A673 (cell line): Measurements from ENCODE around the gene PTPRR. TPM values are rescaled to one million over a fixed set of nuclear protein-coding genes. Genes with fewer than 3 reads are reported as not detected.

Source experiments
- BruUV-seq: library from RNA; stranded (reverse); fragments of 400-500 nt; replicated peaks from 2 replicates; lab custom pipeline; 2021; lab: Mats Ljungman, UMichigan
- CTCF ChIA-PET: fragments of 300-600 bp; sonication (Branson Sonifier 250); formaldehyde crosslinking; loops from one replicate; lab custom pipeline; 2022; ENCODE audit warnings: antibody characterized with exemption; lab: Charles Lee
- POLR2A ChIA-PET: fragments of 300-600 bp; sonication (Branson Sonifier 250); formaldehyde crosslinking; loops from one replicate; lab custom pipeline; 2022; ENCODE audit warnings: antibody characterized with exemption; ENCODE audit not compliant: low non-redundant PET; lab: Charles Lee
- DNase-seq: peaks from one replicate; pipeline ENCODE4 v3.0.0-alpha.2; 2015; ENCODE audit warnings: low spot score
- H3K27ac ChIP-seq: fragments of 200-600 bp; sonication (generic); 2 replicates; pipeline ENCODE4 v1.5.1; 2016; ENCODE audit warnings: mixed run types, low read depth, mild to moderate bottlenecking, mixed read lengths, antibody characterized with exemption, low read length; ENCODE audit not compliant: poor library complexity, severe bottlenecking
- H3K27me3 ChIP-seq: fragments of 200-600 bp; sonication (generic); replicated peaks from 2 replicates; pipeline ENCODE4 v1.6.1; 2017; ENCODE audit warnings: mixed run types, low read depth, mild to moderate bottlenecking, mixed read lengths, antibody characterized with exemption, low read length; ENCODE audit not compliant: insufficient read depth, poor library complexity
- H3K36me3 ChIP-seq: fragments of 200-600 bp; sonication (generic); 2 replicates; pipeline ENCODE4 v1.6.1; 2016; ENCODE audit warnings: mixed run types, mild to moderate bottlenecking, mixed read lengths, antibody characterized with exemption, low read length; ENCODE audit not compliant: insufficient read depth, poor library complexity, severe bottlenecking
- H3K4me1 ChIP-seq: fragments of 200-600 bp; sonication (generic); 2 replicates; pipeline ENCODE4 v1.6.1; 2017; ENCODE audit warnings: mixed run types, mild to moderate bottlenecking, mixed read lengths, antibody characterized with exemption, low read length; ENCODE audit not compliant: insufficient read depth, poor library complexity, severe bottlenecking
- H3K4me3 ChIP-seq: fragments of 200-600 bp; sonication (generic); 2 replicates; pipeline ENCODE4 v1.5.1; 2016; ENCODE audit warnings: low read depth, mixed run types, mild to moderate bottlenecking, mixed read lengths, low read length; ENCODE audit not compliant: poor library complexity, severe bottlenecking
- H3K9me3 ChIP-seq: fragments of 200-600 bp; sonication (generic); 2 replicates; pipeline ENCODE4 v1.6.1; 2016; ENCODE audit warnings: mixed run types, low read depth, mild to moderate bottlenecking, mixed read lengths, antibody characterized with exemption, low read length; ENCODE audit not compliant: poor library complexity, severe bottlenecking
- EZH2 ChIP-seq: fragments of 200-600 bp; sonication (generic); IDR thresholded peaks from 2 replicates; pipeline ENCODE4 v1.6.1; 2017; ENCODE audit warnings: borderline replicate concordance, low read depth, mild to moderate bottlenecking, mixed read lengths, antibody characterized with exemption, low read length; ENCODE audit not compliant: poor library complexity, severe bottlenecking
- intact Hi-C: fragments of 100-400 bp; cut with micrococcal nuclease; formaldehyde crosslinking; loops from one replicate; pipeline ENCODE4 v1.10.0; 2022; ENCODE audit not compliant: unreplicated experiment
- total RNA-seq: library from RNA; stranded (reverse); gene quantifications from 2 replicates; pipeline ENCODE4 v1.2.3, GENCODE V29; 2021
- TF ChIP-seq, protein P1 (sequence below): fragments of 300-800, 200-600 bp; sonication (generic); conservative IDR thresholded peaks from 2 replicates; pipeline ENCODE4 v1.5.1; 2017; ENCODE audit warnings: low read depth, mild to moderate bottlenecking, antibody characterized with exemption, low read length, moderate library complexity, mixed read lengths

The PTPRR gene
- total RNA-seq, 1 experiment from 2014 or later, result not detected

GRCh38 chr12:70830221-70831061 lies 90.1 kb downstream of the PTPRR start:
- intact Hi-C loops, result no loop called here
- ChIA-PET POLR2A (no interaction called here), CTCF (no interaction called here)
- no peaks in the 10 kb centered on the region for H3K36me3 ChIP-seq
- H3K27ac ChIP-seq, result no peak overlapping the region
- no peaks in the 10 kb centered on the region for H3K27me3 ChIP-seq
- no TSS peak for BruUV-seq
- TF ChIP-seq EZH2, result no peak
- TF ChIP-seq, protein P1, sequence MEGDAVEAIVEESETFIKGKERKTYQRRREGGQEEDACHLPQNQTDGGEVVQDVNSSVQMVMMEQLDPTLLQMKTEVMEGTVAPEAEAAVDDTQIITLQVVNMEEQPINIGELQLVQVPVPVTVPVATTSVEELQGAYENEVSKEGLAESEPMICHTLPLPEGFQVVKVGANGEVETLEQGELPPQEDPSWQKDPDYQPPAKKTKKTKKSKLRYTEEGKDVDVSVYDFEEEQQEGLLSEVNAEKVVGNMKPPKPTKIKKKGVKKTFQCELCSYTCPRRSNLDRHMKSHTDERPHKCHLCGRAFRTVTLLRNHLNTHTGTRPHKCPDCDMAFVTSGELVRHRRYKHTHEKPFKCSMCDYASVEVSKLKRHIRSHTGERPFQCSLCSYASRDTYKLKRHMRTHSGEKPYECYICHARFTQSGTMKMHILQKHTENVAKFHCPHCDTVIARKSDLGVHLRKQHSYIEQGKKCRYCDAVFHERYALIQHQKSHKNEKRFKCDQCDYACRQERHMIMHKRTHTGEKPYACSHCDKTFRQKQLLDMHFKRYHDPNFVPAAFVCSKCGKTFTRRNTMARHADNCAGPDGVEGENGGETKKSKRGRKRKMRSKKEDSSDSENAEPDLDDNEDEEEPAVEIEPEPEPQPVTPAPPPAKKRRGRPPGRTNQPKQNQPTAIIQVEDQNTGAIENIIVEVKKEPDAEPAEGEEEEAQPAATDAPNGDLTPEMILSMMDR, result no peak
- H3K4me3 ChIP-seq, result no peak overlapping the region
- DNase-seq, result no peak
- H3K4me1 ChIP-seq, result no peaks in the 10 kb centered on the region
- H3K9me3 ChIP-seq, result no peaks in the 10 kb centered on the region

GRCh38 chr12:70829070-70829469 lies 91.5 kb downstream of the PTPRR start:
- H3K36me3 ChIP-seq, result no peaks in the 10 kb centered on the region
- ChIA-PET CTCF (no interaction called here), POLR2A (no interaction called here)
- no peaks in the 10 kb centered on the region for H3K9me3 ChIP-seq
- H3K27me3 ChIP-seq, result no peaks in the 10 kb centered on the region
- H3K27ac ChIP-seq, result no peak overlapping the region
- H3K4me3 ChIP-seq, result no peak overlapping the region
- intact Hi-C loops, result no loop called here
- TF ChIP-seq EZH2, result no peak
- TF ChIP-seq, protein P1, result no peak
- H3K4me1 ChIP-seq, result no peaks in the 10 kb centered on the region
- no TSS peak for BruUV-seq
- DNase-seq, result no peak

- DNase-seq, result no peak
- no TSS peak for BruUV-seq
- CTCF ChIA-PET, result no interaction called here
- intact Hi-C loops, result no loop called here
- Histone ChIP-seq H3K27ac (no peak overlapping the region), H3K4me1 (no peaks in the 10 kb centered on the region), H3K9me3 (no peaks in the 10 kb centered on the region), H3K36me3 (no peaks in the 10 kb centered on the region), H3K27me3 (no peaks in the 10 kb centered on the region), H3K4me3 (no peak overlapping the region)
- POLR2A ChIA-PET, result no interaction called here
- no peak for TF ChIP-seq EZH2
- TF ChIP-seq, protein P1, result no peak
Measured at GRCh38 chr12:70828351-70828750, 92.2 kb downstream of the PTPRR start.
